GM12864 (cell line): ENCODE results near the gene C11orf58.

Source experiments
- DNase-seq: peaks from one replicate; pipeline ENCODE4 v3.0.0-alpha.2; 2011; ENCODE audit warnings: low read depth
- H3K4me3 ChIP-seq: 2 replicates; pipeline ENCODE4 v1.5.1; 2011; ENCODE audit warnings: mild to moderate bottlenecking, low read depth, low read length, control low read depth
- TF ChIP-seq, protein P1 (sequence below): IDR thresholded peaks from 2 replicates; pipeline ENCODE4 v1.5.1; 2011; ENCODE audit warnings: low read depth, mild to moderate bottlenecking, moderate library complexity, low read length, control low read depth, inconsistent platforms; ENCODE audit errors: missing control alignments

The C11orf58 gene

GRCh38 chr11:16793511-16793910, 55.1 kb downstream of the C11orf58 start:
- TF ChIP-seq, protein P1, sequence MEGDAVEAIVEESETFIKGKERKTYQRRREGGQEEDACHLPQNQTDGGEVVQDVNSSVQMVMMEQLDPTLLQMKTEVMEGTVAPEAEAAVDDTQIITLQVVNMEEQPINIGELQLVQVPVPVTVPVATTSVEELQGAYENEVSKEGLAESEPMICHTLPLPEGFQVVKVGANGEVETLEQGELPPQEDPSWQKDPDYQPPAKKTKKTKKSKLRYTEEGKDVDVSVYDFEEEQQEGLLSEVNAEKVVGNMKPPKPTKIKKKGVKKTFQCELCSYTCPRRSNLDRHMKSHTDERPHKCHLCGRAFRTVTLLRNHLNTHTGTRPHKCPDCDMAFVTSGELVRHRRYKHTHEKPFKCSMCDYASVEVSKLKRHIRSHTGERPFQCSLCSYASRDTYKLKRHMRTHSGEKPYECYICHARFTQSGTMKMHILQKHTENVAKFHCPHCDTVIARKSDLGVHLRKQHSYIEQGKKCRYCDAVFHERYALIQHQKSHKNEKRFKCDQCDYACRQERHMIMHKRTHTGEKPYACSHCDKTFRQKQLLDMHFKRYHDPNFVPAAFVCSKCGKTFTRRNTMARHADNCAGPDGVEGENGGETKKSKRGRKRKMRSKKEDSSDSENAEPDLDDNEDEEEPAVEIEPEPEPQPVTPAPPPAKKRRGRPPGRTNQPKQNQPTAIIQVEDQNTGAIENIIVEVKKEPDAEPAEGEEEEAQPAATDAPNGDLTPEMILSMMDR = no peak
- no peak overlapping the region for H3K4me3 ChIP-seq
- DNase-seq = no peak

DNA sequence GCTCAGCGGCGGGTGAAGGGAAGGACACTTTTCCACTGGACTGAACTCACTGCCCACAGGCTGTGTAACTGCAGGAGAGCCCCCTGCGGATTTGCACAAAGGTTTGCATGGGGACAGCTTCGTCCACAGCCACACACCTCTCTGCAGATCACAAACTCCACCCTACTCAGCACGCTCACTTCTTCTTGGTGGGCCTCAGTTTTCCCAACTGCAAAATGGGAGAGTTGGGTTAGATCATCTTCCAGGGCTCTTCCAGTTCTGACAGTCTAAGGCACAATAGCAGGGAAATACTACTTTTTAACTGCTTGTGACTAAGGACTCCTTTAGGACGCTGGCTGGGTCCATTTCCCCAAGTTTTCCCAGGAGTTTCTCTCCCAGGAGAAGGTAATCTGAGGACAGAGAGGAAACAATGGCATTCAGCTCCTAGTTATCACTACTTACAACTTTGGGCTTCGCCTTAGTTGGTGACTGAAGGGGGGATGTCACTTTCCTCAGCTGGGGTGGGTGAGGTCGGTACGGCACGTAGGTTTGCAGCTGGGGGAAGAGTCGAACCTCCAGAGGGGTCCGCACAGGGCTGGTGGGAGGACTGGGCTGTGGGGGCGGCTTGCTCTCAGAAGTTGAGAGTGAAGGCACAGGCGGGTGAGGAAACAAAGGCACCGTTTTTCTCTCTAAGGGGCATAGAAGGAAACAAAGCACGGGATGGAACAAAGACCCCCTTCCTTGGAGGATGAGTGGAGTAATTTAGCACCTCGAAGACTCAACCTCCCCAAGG, 55.8 kb downstream of the C11orf58 start:
- H3K4me3 ChIP-seq = no peak overlapping the region
- TF ChIP-seq, protein P1 = no peak

DNA sequence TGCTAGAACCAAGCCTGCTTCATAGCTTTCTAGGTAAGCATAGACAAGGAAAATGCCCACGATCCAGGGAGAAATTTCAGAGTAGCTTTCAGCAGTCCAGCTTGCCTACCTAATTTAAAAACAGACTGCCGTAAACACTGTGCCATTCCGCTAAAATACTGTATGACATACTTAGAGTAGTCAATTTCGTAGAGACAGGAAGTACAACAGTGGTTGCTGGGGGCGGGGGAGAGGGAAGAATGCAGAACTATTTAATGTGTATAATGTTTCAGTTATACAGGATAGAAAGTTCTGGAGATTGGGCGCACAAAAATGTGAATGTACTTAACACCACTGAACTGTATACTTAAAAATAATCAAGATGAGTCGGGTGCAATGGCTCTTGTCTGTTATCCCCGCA, 56.7 kb downstream of the C11orf58 start:
- H3K4me3 ChIP-seq = no peak overlapping the region
- TF ChIP-seq, protein P1 = no peak
- DNase-seq = no peak

More for the DNA sequence above, 55.8 kb downstream of the C11orf58 start:
- no peak for DNase-seq

GRCh38 chr11:16796311-16796710, 57.9 kb downstream of the C11orf58 start:
- H3K4me3 ChIP-seq = no peak overlapping the region
- DNase-seq = no peak
- TF ChIP-seq, protein P1 = no peak

DNA sequence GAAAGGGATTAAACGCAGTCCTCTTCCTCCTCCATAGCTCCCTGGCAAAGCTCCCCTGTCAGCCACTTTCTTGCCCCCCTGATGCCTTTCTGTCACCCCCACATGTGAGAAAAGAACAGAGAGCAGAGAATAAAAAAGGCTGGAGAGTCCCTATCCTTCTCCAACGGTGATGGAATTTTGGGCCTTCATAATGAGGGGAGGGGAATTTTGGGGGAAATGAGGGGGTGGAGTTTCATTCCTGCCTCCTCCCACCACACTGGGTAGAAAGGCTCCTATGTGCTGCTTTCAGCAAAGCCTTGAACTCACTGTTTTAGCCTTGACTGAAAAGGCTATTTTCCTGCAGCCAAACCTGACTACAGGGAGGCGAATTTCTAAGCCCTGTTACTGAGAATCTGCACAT, 59.3 kb downstream of the C11orf58 start:
- TF ChIP-seq, protein P1 = no peak
- no peak for DNase-seq
- no peak overlapping the region for H3K4me3 ChIP-seq

DNA sequence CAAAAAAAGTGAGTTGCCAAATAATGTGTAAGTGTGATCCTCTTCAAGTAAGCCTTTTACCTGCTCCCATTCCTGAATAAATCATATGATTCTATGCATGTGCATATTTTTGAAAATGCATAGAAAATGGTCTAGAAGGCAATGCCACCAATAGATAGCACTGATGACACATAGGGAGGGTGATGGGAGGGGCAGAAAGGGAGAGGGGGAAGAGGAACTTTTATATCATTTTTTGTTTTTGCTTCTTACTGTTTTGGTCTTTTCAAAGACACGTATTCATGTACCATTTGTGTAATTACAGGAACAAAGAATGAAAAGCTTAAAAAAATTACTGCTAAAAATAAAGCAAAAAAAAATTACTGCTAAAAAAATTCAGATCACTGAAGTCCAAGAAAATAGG, 60.8 kb downstream of the C11orf58 start:
- DNase-seq = no peak
- TF ChIP-seq, protein P1 = no peak
- H3K4me3 ChIP-seq = no peak overlapping the region

- H3K4me3 ChIP-seq = no peak overlapping the region
- TF ChIP-seq, protein P1 = no peak
- DNase-seq = no peak
Measured at GRCh38 chr11:16799890-16800289, 61.4 kb downstream of the C11orf58 start.
